ENCODE results near the gene SAMD3. TPM values are rescaled to one million over a fixed set of nuclear protein-coding genes. Genes with fewer than 3 reads are reported as not detected.

SAMD3 gene
- total and polyA plus RNA-seq, 2 of the 4 experiments (the other 2 are of a cell fraction) = 3.0 to 3.9 TPM

DNA sequence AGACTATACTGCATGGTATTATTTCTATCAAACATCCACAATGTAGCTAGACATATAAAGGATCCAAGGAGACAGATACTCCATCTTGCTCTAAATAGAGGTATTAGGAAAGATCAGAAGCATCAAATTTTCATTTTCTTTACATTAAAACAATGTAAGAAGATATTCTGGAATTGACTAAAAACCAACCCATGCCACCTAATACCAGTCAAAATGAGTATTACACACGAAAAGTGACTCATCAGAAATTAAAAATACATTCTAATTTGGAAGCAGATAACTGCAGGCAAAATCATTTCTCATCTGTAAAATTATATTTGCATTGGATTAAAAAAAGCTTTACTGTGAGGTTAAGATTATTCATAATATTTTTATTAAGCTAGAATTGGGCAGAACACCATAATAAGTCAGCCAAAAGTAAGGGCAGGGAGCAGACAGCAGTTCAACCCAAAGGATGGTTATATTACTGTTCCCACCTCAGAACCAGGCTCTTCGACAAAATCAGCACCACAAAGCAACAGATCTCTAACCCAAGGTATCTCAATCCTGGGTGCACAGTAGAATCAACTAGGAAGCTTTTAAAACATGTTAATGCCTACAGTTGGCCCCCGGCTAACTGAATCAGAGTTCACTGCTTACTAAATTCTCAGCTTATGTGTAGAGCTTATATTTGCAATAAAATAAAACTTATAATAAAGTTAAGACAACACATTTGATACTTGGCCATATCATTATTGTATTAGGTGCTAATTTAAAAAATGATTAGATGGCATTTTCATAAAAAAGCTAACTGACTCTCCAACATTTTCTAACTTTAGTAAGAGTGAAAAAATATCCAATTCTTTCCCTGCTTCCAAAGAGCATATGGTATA is 35.2 kb downstream of the SAMD3 start:
- DNase-seq (no peak), ATAC-seq (ENCODE audit: low read depth) (no peak)
- no peak overlapping the region for H2BK15ac ChIP-seq (ENCODE audit: low read depth, low read length)
- H4K20me1 ChIP-seq (ENCODE audit: insufficient read depth, low read length) = no peaks in the 10 kb centered on the region
- no peak overlapping the region for H2AK9ac ChIP-seq (replicated peaks; ENCODE audit: low read depth, low read length, poor library complexity)
- H3K27me3 ChIP-seq (ENCODE audit: control insufficient read depth, insufficient read depth, low read length) = no peaks in the 10 kb centered on the region
- no peak overlapping the region for H2BK20ac ChIP-seq (ENCODE audit: low read depth, low read length)
- H2AFZ ChIP-seq (replicated peaks; ENCODE audit: low read length, poor library complexity) = no peak overlapping the region
- no peak overlapping the region for H4K91ac ChIP-seq (ENCODE audit: insufficient read depth, low read depth, low read length)
- CTCF ChIA-PET = interaction anchor here (0.7 to 1.6 kb wide), 2 partner anchors 20 to 25 kb away, joined by 3 to 4 read pairs; no protein-coding TSS in a partner anchor
- H3K27ac ChIP-seq (ENCODE audit: insufficient read depth, low read length) = no peak overlapping the region
- no peaks in the 10 kb centered on the region for H3K9me1 ChIP-seq (ENCODE audit: insufficient read depth, low read length)
- H3K4me3 ChIP-seq (ENCODE audit: insufficient read depth, low read depth, low read length) = no peak overlapping the region
- H3K4me2 ChIP-seq (ENCODE audit: low read depth, low read length) = no peak overlapping the region
- H2BK120ac ChIP-seq (ENCODE audit: low read depth, low read length) = no peak overlapping the region
- H3K4ac ChIP-seq (ENCODE audit: low read depth, low read length) = no peak overlapping the region
- no peak overlapping the region for H3K14ac ChIP-seq (replicated peaks; ENCODE audit: low read depth, low read length)
- H3K4me1 ChIP-seq (ENCODE audit: control insufficient read depth, insufficient read depth, low read length) = no peaks in the 10 kb centered on the region
- H3K9ac ChIP-seq (ENCODE audit: low read depth, low read length) = no peak overlapping the region
- no peaks in the 10 kb centered on the region for H3K36me3 ChIP-seq (ENCODE audit: control insufficient read depth, insufficient read depth, low read length)
- H3K18ac ChIP-seq (ENCODE audit: low read depth, low read length) = no peak overlapping the region
- intact Hi-C loops (cut with micrococcal nuclease) (no loop called here), dilution Hi-C loops (cut with HindIII; ENCODE audit: low sequenced_read_pairs, unreplicated experiment) (no loop called here), in situ Hi-C loops (cut with MboI; ENCODE audit: low sequenced_read_pairs) (no loop called here)
- no peaks in the 10 kb centered on the region for H3K79me1 ChIP-seq (ENCODE audit: low read depth in 1 of 2, low read length in 2 of 2)
- H2AK5ac ChIP-seq (ENCODE audit: low read depth, low read length) = no peak overlapping the region
- no peak overlapping the region for H4K5ac ChIP-seq (ENCODE audit: low read depth, low read length)
- no peaks in the 10 kb centered on the region for H3K9me3 ChIP-seq (ENCODE audit: control insufficient read depth, insufficient read depth, low read length)
- H3K23ac ChIP-seq (ENCODE audit: low read depth, low read length) = no peak overlapping the region
- H2BK5ac ChIP-seq (ENCODE audit: low read depth, low read length, poor library complexity, severe bottlenecking) = no peak overlapping the region
- TF ChIP-seq MAFK (IDR thresholded peaks at IDR 0.05; ENCODE audit: low read depth, low read length) (0 out of 2 replicates have a peak, but pooled peaks have one; percentile 7), CHD1 (IDR thresholded peaks at IDR 0.05; ENCODE audit: low read depth, low read length) (no peak)
- H3K56ac ChIP-seq (ENCODE audit: extremely low read depth, insufficient read depth, low read length) = no peak overlapping the region
- no CpG with 5 or more reads among the region's 3 CpGs for WGBS, 2 experiments (ENCODE audit: extremely low coverage in 2 of 2, insufficient read length in 1 of 2)
- no peak overlapping the region for H4K8ac ChIP-seq (ENCODE audit: low read depth in 2 of 2, low read length in 2 of 2)
- no TSS peak for BruUV-seq (replicated peaks)
- POLR2A ChIA-PET (ENCODE audit: unreplicated experiment) = no interaction called here
